ENCODE data around the gene SERPINE1.
"Not testable (repeated sequence)": the region's sequence is repeated elsewhere in the genome, so short reads cannot be mapped to it uniquely, and the experiment has no call there.

The SERPINE1 gene

GRCh38 chr7:101126651-101127459 lies at the start of gene SERPINE1:
Gene SERPINE1, plus strand, starts transcription at chr7:101127104. Its CDS starts 1,290 bp downstream, at chr7:101128394.
- peak; percentile 53 to 69 for DNase-seq

GRCh38 chr7:101077303-101078086 lies 49.4 kb upstream of the SERPINE1 start:
- DNase-seq: peak; percentile 47 to 53

GRCh38 chr7:101081432-101081831 lies 45.5 kb upstream of the SERPINE1 start:
- DNase-seq: no peak

GRCh38 chr7:101084865-101085161 lies 42.1 kb upstream of the SERPINE1 start:
- DNase-seq: peak in 1 of 2 experiments; percentile 52

- peak; percentile 69 to 77 for DNase-seq
Measured at GRCh38 chr7:101085162-101085964, 41.5 kb upstream of the SERPINE1 start, which contains the start of gene TRIM56. Gene TRIM56, plus strand, starts transcription at chr7:101085481. Its CDS starts 1,832 bp downstream, at chr7:101087313.

GRCh38 chr7:101087334-101088068 lies 39.4 kb upstream of the SERPINE1 start:
- DNase-seq: no peak

- no peak for DNase-seq
Measured at GRCh38 chr7:101088069-101088425, 38.9 kb upstream of the SERPINE1 start.

- no peak for DNase-seq
Measured at GRCh38 chr7:101088858-101089529, 37.9 kb upstream of the SERPINE1 start.

GRCh38 chr7:101089876-101090275 lies 37.0 kb upstream of the SERPINE1 start:
- DNase-seq: no peak

- DNase-seq: not testable (repeated sequence)
Measured at GRCh38 chr7:101092266-101092905, 34.5 kb upstream of the SERPINE1 start.

GRCh38 chr7:101093906-101094305 lies 33.0 kb upstream of the SERPINE1 start:
- no peak for DNase-seq

GRCh38 chr7:101094376-101094775 lies 32.5 kb upstream of the SERPINE1 start:
- no peak for DNase-seq

GRCh38 chr7:101094791-101095375 lies 32.0 kb upstream of the SERPINE1 start:
- DNase-seq: peak; percentile 25 to 55

- no peak for DNase-seq
Measured at GRCh38 chr7:101096331-101096956, 30.5 kb upstream of the SERPINE1 start.

- no peak for DNase-seq
Measured at GRCh38 chr7:101096957-101097347, 30.0 kb upstream of the SERPINE1 start.

GRCh38 chr7:101097561-101097960 lies 29.3 kb upstream of the SERPINE1 start:
- no peak for DNase-seq

GRCh38 chr7:101099969-101100781 lies 26.7 kb upstream of the SERPINE1 start:
- DNase-seq: peak; percentile 44 to 68

- DNase-seq: no peak
Measured at GRCh38 chr7:101100858-101101847, 25.8 kb upstream of the SERPINE1 start.
